AG08395 (cell line): Measurements from ENCODE around the gene NHERF2.

Experiments
- DNase-seq: peaks from one replicate; pipeline ENCODE4 v3.0.0; 2012; ENCODE audit warnings: mixed read lengths, low spot score

NHERF2 gene

DNA sequence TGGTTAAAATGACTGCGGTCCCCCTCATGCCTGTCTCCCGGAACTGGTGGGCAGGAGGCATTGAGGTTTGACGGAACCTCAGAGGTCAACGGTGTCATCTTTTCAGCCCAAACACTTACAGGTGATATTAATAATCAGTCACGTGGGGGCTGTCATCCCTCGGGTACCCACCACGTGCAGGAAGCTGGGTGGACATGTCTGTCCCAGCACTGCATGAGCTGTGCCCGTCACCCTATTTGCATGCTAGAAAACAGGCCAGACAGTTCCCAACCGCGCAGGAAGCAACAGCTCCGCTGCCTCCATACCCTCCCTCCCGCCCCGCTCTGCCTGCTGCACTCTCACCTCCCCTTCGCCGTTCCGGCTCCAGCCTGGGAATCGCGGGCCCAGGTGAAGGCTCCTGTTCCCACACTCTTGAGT, 35.6 kb upstream of the NHERF2 start:
- no peak for DNase-seq

- DNase-seq = no peak
Measured at GRCh38 chr16:1991588-1991947, 35.1 kb upstream of the NHERF2 start.

DNA sequence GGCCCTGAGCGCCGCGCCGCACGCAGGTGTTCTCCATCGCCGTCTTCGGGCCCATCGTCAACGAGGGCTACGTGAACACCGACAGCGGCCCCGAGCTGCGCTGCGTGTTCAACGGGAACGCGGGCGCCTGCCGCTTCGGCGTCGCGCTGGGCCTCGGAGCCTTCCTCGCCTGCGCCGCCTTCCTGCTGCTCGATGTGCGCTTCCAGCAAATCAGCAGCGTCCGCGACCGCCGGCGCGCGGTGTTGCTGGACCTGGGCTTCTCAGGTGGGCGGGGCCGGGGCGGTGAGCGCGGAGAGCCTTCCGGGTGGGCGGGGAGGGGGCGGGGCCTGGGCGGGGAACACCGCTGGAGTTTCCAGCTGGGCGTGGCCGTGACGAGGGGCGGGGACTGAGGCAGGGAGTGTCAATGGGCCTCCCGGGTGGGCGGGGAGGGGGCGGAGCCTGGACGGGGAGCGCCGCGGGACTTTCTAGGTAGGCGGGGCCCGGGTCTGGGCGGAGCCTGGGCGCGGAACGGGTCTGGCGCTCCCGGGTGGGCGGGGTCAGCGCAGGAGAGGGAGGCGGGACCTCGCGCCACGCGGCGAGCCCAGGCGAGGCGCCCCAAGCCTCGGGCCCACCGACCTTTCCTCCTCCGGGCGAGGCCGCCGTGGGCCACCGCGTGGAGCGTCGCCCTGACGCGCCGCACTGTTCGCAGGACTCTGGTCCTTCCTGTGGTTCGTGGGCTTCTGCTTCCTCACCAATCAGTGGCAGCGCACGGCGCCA, 34.6 kb upstream of the NHERF2 start:
- DNase-seq = peak; percentile 93

DNA sequence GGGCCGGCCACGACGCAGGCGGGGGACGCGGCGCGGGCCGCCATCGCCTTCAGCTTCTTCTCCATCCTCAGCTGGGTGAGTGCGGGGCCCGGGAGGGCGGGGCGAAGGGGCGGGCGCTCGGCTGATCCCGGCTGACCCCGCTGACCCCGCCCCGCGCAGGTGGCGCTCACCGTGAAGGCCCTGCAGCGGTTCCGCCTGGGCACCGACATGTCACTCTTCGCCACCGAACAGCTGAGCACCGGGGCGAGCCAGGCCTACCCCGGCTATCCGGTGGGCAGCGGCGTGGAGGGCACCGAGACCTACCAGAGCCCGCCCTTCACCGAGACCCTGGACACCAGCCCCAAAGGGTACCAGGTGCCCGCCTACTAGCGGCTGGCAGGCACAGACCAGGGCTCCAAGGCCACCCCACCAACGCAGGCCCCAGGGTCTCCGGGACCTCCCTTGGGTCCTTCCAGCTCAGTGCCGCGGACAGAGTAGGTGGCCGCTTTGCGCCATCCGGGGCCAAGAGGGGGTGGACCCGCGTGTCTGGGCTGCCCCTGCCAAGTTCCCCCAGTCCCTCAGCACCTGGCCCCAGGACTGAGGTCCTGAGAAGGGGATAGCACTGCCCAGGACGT, 33.9 kb upstream of the NHERF2 start:
- no peak for DNase-seq

GRCh38 chr16:1993731-1994131, 33.0 kb upstream of the NHERF2 start:
- peak; percentile 28 for DNase-seq

GRCh38 chr16:1997494-1998359, 29.0 kb upstream of the NHERF2 start:
- DNase-seq = peak; percentile 48

DNA sequence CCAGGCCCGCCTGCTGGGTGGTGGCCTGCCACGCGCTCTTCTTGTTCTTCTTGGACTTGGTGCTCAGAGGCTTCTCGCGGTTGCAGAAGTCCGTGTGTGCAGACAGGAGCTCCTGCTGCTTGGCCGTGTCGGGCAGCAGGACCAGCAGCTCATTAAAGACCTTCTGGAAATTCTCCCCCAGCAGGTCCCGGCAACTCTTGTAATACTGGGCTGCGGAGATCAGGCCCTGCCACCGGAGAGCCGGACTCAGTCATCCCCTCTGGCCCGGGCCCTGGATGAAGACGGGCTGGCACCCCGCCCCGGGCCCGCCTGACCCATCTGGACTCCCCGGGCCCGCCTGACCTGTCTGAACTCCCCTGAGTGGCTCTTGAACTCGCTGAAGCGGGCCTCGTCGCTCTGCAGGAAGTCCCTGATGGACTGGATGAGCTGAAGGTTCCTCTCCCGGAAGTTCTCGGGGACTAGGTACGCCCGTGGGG, 28.3 kb upstream of the NHERF2 start:
- DNase-seq = no peak

DNA sequence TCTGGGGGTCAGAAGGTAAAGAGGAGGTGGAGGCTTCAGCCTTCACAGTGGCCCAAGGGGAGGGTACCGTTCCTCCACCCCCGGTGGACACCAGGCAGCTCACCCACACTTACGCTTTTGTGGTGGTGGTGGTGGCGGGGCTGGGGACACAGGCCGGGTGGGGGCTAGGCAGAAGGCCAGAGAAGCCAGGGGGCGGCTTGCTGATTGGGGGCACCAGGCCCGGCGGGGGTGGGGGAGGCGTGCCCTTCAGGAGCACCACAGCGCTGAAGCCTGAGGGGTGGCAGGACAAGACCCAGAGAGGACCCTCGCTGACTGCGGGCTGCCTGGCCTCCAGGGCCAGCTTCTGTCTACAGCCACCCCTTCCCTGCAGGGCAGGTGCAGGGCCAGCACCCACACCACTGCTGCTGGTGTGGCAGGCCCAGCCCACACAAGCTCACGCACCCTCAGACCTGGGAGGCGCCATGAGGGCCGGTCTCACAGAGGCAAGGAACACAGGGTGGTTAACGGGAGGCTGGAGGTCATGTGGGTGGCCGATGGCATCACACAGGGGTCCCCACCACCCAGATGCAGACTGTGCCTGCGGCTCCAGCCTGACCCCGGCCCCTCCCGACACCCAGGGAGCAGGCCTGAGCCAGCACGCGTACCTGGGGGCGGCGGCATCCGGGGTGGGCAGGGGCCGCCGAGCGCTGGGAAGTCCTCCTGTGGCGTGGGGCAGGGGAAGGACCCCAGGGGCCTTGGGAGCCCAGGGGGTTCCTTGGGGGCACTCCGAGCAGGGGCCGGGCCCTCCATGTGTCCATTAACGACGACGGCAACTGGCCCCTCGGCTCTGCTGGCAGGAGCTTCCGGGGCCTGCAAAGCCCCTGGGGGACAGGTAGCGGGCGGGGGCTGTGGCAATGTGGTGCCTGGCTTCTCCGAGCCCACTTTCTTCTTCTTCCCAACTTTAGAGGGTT, 27.6 kb upstream of the NHERF2 start:
- DNase-seq = no peak

- no peak for DNase-seq
Measured at GRCh38 chr16:1999866-2000514, 26.7 kb upstream of the NHERF2 start.

GRCh38 chr16:2001035-2001434, 25.7 kb upstream of the NHERF2 start:
- no peak for DNase-seq

GRCh38 chr16:2001456-2002355, 25.0 kb upstream of the NHERF2 start:
- no peak for DNase-seq

DNA sequence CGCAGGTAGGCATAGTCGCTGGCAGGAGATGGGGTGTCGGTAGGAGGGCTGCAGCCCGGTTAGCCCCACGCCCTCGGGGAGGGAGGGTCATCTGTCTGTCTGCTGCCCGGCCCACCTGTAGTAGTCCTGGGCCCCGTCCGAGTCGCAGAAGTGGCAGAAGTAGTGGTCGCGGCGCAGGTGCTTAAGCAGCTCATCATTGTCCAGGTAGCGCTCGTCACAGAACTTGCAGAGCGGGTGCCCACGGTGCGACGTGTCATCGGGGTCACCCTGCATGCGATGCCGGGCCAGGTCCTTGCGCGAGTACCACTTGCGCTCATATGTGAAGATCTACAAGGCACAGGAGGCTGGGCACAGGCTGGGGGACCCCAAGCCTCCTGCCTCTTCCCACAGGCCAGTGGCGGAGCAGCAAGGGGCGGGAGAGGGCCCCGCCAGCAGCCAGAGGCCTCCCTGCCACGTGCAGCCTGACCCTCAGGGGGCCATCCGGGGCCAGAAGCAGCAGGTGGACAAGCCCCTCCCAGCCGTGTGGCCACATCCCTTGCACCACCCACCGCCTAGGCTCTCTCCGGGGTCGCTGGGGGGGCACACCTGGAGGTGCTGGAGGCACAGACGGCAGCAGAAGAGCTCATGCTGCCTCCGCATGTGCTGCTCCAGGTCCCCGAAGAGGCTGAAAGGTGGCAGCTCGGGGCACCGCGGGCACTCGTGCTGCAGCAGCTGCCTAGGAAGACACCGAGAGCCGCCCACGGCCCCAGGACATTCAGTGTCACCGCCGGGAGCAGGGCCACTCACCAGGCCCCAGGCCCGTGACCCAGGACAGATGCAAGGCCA, 24.1 kb upstream of the NHERF2 start:
- no peak for DNase-seq

- no peak for DNase-seq
Measured at GRCh38 chr16:2003231-2003826, 23.4 kb upstream of the NHERF2 start.

DNA sequence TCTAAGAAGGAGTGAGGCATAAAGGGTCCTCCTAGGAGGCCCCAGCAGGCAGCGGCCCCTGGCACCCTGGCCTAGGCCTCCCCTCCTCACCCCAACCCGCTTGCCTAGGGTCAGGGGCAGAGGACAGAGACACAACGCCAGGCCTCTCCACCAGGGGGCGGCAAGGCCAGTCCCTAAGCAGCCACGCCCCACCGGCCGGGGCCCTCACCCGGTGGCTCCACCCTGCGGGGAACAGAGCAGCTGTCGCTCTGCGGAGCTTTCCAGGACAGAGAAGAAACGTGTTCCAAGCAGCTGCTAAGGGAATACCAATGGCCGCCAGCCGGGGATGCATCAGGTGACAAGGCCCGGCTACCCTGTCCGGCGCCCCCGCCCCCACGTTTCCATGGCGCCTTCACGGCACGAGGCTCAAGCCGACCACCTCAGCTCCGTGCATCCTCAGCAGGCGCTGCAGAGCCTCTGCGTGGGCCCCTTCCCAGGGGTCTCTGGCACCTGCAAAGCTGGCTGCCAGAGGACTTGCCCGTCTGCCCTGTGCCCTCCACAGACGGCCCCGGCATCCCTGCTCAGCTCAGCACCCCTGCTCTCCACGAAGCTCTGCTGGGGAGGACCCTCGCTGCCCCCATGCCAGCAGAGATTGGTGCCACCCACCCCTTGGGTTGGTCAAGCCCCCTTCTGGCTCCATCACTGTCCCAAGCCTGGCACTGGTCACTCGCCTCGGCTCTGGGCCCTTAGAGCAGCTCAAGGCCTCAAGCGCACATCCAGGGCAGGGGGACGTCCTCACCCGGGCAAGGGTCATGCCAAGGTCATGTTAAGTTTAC, 22.7 kb upstream of the NHERF2 start:
- peak; percentile 92 for DNase-seq

GRCh38 chr16:2004795-2005517, 21.7 kb upstream of the NHERF2 start:
- DNase-seq = no peak

DNA sequence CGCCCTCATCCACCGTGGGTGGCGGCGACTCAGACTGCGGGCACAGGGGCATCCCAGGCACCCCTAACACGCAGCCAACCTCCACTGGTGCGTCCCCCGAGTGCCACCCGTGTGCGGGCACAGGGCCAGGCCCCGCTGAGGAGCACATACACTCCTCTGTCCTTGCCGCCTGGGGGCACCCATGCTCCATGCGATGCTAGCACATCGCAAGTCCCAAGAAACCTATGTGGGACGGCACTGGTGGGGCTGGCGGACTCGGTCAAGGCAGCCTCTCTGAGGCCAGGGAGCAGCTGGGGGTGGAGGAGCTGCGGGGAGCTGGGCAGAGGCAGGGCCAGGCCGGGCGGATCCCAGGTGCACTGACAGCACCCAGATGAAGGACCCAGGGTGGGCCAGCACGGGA, 21.1 kb upstream of the NHERF2 start:
- no peak for DNase-seq

DNA sequence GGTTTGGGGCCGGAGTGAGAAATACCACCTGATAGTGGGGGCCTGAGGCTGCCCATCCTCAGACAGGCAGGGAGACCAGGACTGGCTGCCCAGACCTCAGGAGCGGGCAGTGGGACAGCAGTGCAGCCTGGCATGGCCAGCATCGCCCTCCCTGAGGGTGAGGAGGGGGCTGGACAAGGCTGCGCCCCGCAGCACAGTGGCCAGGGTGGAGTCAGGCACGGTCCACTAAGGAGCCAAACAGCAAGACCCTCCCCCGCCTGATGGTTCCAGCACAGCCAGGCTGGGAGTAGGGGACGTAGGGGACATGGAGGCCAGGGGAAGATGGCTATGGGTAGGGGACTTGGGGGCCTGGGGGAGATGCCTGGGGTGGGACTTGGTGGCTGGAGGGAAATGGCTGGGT, 20.4 kb upstream of the NHERF2 start:
- DNase-seq = no peak
